SK-N-SH (cell line): ENCODE results near the gene ELFN2. TPM values are rescaled to one million over a fixed set of nuclear protein-coding genes. Genes with fewer than 3 reads are reported as not detected.

Experiments used
- CTCF ChIA-PET: fragments of 300-600, 350-600 bp; formaldehyde crosslinking; extraction: SDS; loops from one replicate; lab custom pipeline; 2021; lab: Yijun Ruan, JAX
- POLR2A ChIA-PET: fragments of 350-600 bp; sonication (Branson Sonifier 250); formaldehyde crosslinking; extraction: SDS; loops from one replicate; lab custom pipeline; 2020; ENCODE audit warnings: antibody characterized with exemption, inconsistent platforms; lab: Yijun Ruan, JAX
- DNase-seq: peaks from one replicate; pipeline ENCODE4 v3.0.0; 2012
- H2AFZ ChIP-seq: fragments of 200-600 bp; sonication (generic); 2 replicates; pipeline ENCODE4 v1.8.1; 2016; ENCODE audit warnings: antibody characterized with exemption, mild to moderate bottlenecking, low read depth
- H3F3A ChIP-seq: fragments of 200-600 bp; sonication (generic); replicated peaks from 2 replicates; pipeline ENCODE3; 2016; ENCODE audit warnings: antibody characterized with exemption, mild to moderate bottlenecking; ENCODE audit not compliant: insufficient read depth
- H3K27ac ChIP-seq, 2 experiments: fragments of 200-500 bp in 1 of 2; fragments of 200-600 bp in 1 of 2; sonication (Bioruptor generic) in 1 of 2; sonication (generic), shearing (Covaris generic) in 1 of 2; 2 replicates each; pipeline versions ENCODE4 v1.5.1 to v1.6.1; 2014 to 2016; ENCODE audit warnings: low read depth in 2 of 2, inconsistent platforms in 1 of 2, low read length in 1 of 2, mild to moderate bottlenecking in 1 of 2, mixed read lengths in 1 of 2
- H3K27me3 ChIP-seq: fragments of 200-600 bp; sonication (generic), shearing (Covaris generic); 2 replicates; pipeline ENCODE4 v1.6.1; 2016; ENCODE audit warnings: mixed run types; ENCODE audit not compliant: insufficient read depth
- H3K36me3 ChIP-seq, 2 experiments: fragments of 200-500 bp in 1 of 2; fragments of 200-600 bp in 1 of 2; sonication (Bioruptor generic) in 1 of 2; sonication (generic) in 1 of 2; replicated peaks in 1 of 2; 2 replicates each; pipeline versions ENCODE3 to v1.5.1; 2014 to 2016; ENCODE audit warnings: low read length in 1 of 2, mild to moderate bottlenecking in 1 of 2; ENCODE audit not compliant: insufficient read depth in 2 of 2, control insufficient read depth in 1 of 2
- H3K4me1 ChIP-seq, 2 experiments: fragments of 200-500 bp in 1 of 2; fragments of 200-600 bp in 1 of 2; sonication (Bioruptor generic) in 1 of 2; sonication (generic), shearing (Covaris generic) in 1 of 2; 2 replicates each; pipeline versions ENCODE4 v1.5.1 to v1.6.1; 2014 to 2016; ENCODE audit warnings: low read depth in 1 of 2, low read length in 1 of 2, mixed run types in 1 of 2; ENCODE audit not compliant: insufficient read depth in 2 of 2, control insufficient read depth in 1 of 2
- H3K4me2 ChIP-seq: fragments of 200-600 bp; sonication (generic), shearing (Covaris generic); 2 replicates; pipeline ENCODE4 v1.6.1; 2017; ENCODE audit warnings: mixed run types
- H3K4me3 ChIP-seq, 2 experiments: fragments of 200-500 bp in 1 of 2; fragments of 200-600 bp in 1 of 2; sonication (Bioruptor generic) in 1 of 2; sonication (generic), shearing (Covaris generic) in 1 of 2; 2 replicates each; pipeline versions ENCODE4 v1.5.1 to v1.8.1; 2014 to 2016; ENCODE audit warnings: low read depth in 2 of 2, inconsistent platforms in 1 of 2, low read length in 1 of 2, mild to moderate bottlenecking in 1 of 2, mixed read lengths in 1 of 2, moderate library complexity in 1 of 2
- H3K79me2 ChIP-seq: fragments of 200-600 bp; sonication (generic); 2 replicates; pipeline ENCODE4 v1.8.1; 2017; ENCODE audit warnings: mild to moderate bottlenecking; ENCODE audit not compliant: insufficient read depth
- H3K9ac ChIP-seq: fragments of 200-600 bp; sonication (generic); 2 replicates; pipeline ENCODE4 v1.6.1; 2017; ENCODE audit warnings: mixed run types
- H3K9me2 ChIP-seq: fragments of 200-600 bp; sonication (generic); 2 replicates; pipeline ENCODE4 v1.6.1; 2017; ENCODE audit warnings: mixed run types
- H3K9me3 ChIP-seq: fragments of 200-600 bp; sonication (generic); 2 replicates; pipeline ENCODE4 v1.6.1; 2017; ENCODE audit warnings: mixed run types, mild to moderate bottlenecking, moderate library complexity
- H4K20me1 ChIP-seq: fragments of 200-600 bp; sonication (generic); 2 replicates; pipeline ENCODE4 v1.6.1; 2017; ENCODE audit warnings: mild to moderate bottlenecking, mixed run types; ENCODE audit not compliant: insufficient read depth
- CHD2 ChIP-seq: fragments of 150-350 bp; IDR thresholded peaks from 2 replicates; pipeline ENCODE4 v1.6.1; 2018; ENCODE audit warnings: low read length; ENCODE audit not compliant: partially characterized antibody
- EP300 ChIP-seq, 2 experiments: IDR thresholded peaks; 2 replicates each; pipeline versions ENCODE4 v1.4.0 to v1.6.1; 2012; ENCODE audit warnings: borderline replicate concordance in 1 of 2, low read depth in 1 of 2, low read length in 1 of 2
- FOXJ3 ChIP-seq: sonication (generic); formaldehyde crosslinking; IDR thresholded peaks from 2 replicates; pipeline ENCODE4 v1.5.1; 2020; ENCODE audit warnings: mild to moderate bottlenecking, missing genetic modification reagents
- FOXM1 ChIP-seq: IDR thresholded peaks from 2 replicates; pipeline ENCODE4 v1.4.0; 2012; ENCODE audit warnings: low read depth, mild to moderate bottlenecking
- GATA2 ChIP-seq: sonication (generic); formaldehyde crosslinking; IDR thresholded peaks from 2 replicates; pipeline ENCODE4 v1.5.0; 2020; ENCODE audit warnings: mild to moderate bottlenecking, missing genetic modification reagents
- JUND ChIP-seq: IDR thresholded peaks from 2 replicates; pipeline ENCODE4 v1.4.0; 2012
- MEF2A ChIP-seq: IDR thresholded peaks from 2 replicates; pipeline ENCODE4 v1.4.0; 2012; ENCODE audit warnings: low read depth, borderline replicate concordance
- NRF1 ChIP-seq: IDR thresholded peaks from 2 replicates; pipeline ENCODE4 v1.6.1; 2012; ENCODE audit warnings: low read depth, mild to moderate bottlenecking, low read length
- PBX3 ChIP-seq: IDR thresholded peaks from 2 replicates; pipeline ENCODE4; 2012
- POLR2AphosphoS5 ChIP-seq: IDR thresholded peaks from 2 replicates; pipeline ENCODE4 v1.6.1; 2012; ENCODE audit warnings: low read depth, low read length
- RCOR1 ChIP-seq: fragments of 150-350 bp; IDR thresholded peaks from 2 replicates; pipeline ENCODE4 v1.6.1; 2017; ENCODE audit warnings: antibody characterized with exemption, low read length
- RFX5 ChIP-seq: IDR thresholded peaks from 2 replicates; pipeline ENCODE4 v1.6.1; 2012; ENCODE audit warnings: mild to moderate bottlenecking, improper control_type of control experiment, low read length
- RXRA ChIP-seq: IDR thresholded peaks from 2 replicates; pipeline ENCODE4 v1.4.0; 2012; ENCODE audit warnings: low read depth, mild to moderate bottlenecking, borderline replicate concordance
- SMC3 ChIP-seq: IDR thresholded peaks from 2 replicates; pipeline ENCODE4 v1.6.1; 2012; ENCODE audit warnings: low read depth, low read length, improper control_type of control experiment
- TAF1 ChIP-seq: IDR thresholded peaks from 2 replicates; pipeline ENCODE4 v1.6.1; 2012; ENCODE audit warnings: low read depth, mild to moderate bottlenecking, low read length, moderate library complexity, borderline replicate concordance
- TCF12 ChIP-seq: IDR thresholded peaks from 2 replicates; pipeline ENCODE4 v1.4.0; 2012
- TEAD4 ChIP-seq: IDR thresholded peaks from 2 replicates; pipeline ENCODE4 v1.4.0; 2012; ENCODE audit warnings: mild to moderate bottlenecking, borderline replicate concordance; ENCODE audit not compliant: insufficient read depth
- WGBS: methylation state at CpG from one replicate; pipeline ENCODE4 v1.1.6; 2017; ENCODE audit warnings: low lambda C conversion rate; 5-methylcytosine and 5-hydroxymethylcytosine counted together
- polyA plus RNA-seq, 3 experiments: library from polyadenylated mRNA; depleted of rRNA; stranded (reverse); fragments of >200 nt; gene quantifications; 2 replicates each; pipeline ENCODE4 v1.2.3, GENCODE V29; 2012
- TF ChIP-seq, protein P1 (sequence below): IDR thresholded peaks from 2 replicates; pipeline ENCODE4 v1.4.0; 2012; ENCODE audit warnings: low read depth, borderline replicate concordance
- TF ChIP-seq, protein P2 (sequence below): fragments of 150-350 bp; IDR thresholded peaks from 2 replicates; pipeline ENCODE4 v1.6.1; 2017; ENCODE audit warnings: antibody characterized with exemption, low read length, low read depth, borderline replicate concordance
- TF ChIP-seq, protein P3 (sequence below): IDR thresholded peaks from 2 replicates; pipeline ENCODE4 v1.4.0; 2012; ENCODE audit warnings: low read depth

Gene ELFN2
- polyA plus RNA-seq, 1 of the 3 experiments (the other 2 are of a cell fraction) = 2.8 TPM

GRCh38 chr22:37435970-37436603 is 8.8 kb upstream of the ELFN2 start:
- CTCF ChIA-PET = interaction anchor here (0.7 to 7.6 kb wide), 3 partner anchors 8 to 118 kb away, joined by 3 to 57 read pairs (median 9); partner anchors contain the start of gene ELFN2
- H4K20me1 ChIP-seq = no peaks in the 10 kb centered on the region

More at GRCh38 chr22:37435970-37436603, 8.8 kb upstream of the ELFN2 start:
- DNase-seq = no peak
- Histone ChIP-seq H3K4me2 (no peak overlapping the region), H3K27me3 (no peaks in the 10 kb centered on the region)
- 82% methylated on average over 5 of the region's 5 CpGs for WGBS
- TF ChIP-seq SMC3 (no peak), MEF2A (no peak), POLR2AphosphoS5 (no peak), EP300 (IDR thresholded peaks at IDR 0.05; ENCODE audit: borderline replicate concordance in 1 of 2, low read depth in 1 of 2, low read length in 1 of 2) (no peak), FOXM1 (no peak), RFX5 (no peak), JUND (no peak), TAF1 (no peak), NRF1 (no peak), GATA2 (CRISPR knock-in tag) (no peak), CHD2 (no peak), RCOR1 (no peak), PBX3 (no peak), TCF12 (no peak), FOXJ3 (no peak), TEAD4 (no peak), RXRA (no peak)
- TF ChIP-seq, protein P1, sequence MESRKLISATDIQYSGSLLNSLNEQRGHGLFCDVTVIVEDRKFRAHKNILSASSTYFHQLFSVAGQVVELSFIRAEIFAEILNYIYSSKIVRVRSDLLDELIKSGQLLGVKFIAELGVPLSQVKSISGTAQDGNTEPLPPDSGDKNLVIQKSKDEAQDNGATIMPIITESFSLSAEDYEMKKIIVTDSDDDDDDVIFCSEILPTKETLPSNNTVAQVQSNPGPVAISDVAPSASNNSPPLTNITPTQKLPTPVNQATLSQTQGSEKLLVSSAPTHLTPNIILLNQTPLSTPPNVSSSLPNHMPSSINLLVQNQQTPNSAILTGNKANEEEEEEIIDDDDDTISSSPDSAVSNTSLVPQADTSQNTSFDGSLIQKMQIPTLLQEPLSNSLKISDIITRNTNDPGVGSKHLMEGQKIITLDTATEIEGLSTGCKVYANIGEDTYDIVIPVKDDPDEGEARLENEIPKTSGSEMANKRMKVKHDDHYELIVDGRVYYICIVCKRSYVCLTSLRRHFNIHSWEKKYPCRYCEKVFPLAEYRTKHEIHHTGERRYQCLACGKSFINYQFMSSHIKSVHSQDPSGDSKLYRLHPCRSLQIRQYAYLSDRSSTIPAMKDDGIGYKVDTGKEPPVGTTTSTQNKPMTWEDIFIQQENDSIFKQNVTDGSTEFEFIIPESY = no peak
- TF ChIP-seq, protein P2, sequence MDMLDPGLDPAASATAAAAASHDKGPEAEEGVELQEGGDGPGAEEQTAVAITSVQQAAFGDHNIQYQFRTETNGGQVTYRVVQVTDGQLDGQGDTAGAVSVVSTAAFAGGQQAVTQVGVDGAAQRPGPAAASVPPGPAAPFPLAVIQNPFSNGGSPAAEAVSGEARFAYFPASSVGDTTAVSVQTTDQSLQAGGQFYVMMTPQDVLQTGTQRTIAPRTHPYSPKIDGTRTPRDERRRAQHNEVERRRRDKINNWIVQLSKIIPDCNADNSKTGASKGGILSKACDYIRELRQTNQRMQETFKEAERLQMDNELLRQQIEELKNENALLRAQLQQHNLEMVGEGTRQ = no peak
- TF ChIP-seq, protein P3, sequence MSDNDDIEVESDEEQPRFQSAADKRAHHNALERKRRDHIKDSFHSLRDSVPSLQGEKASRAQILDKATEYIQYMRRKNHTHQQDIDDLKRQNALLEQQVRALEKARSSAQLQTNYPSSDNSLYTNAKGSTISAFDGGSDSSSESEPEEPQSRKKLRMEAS = no peak
- TF ChIP-seq, all 33 proteins: peak for 0
- Histone ChIP-seq H3K9ac (no peak overlapping the region), H3K4me3 (no peak overlapping the region), H3K27ac (no peak overlapping the region), H3K9me3 (peaks cover 5% of the 10 kb centered on the region; the same call in 1 of the 2 replicates), H3K9me2 (no peaks in the 10 kb centered on the region), H3K79me2 (no peaks in the 10 kb centered on the region), H3F3A (peaks cover 20% of the 10 kb centered on the region), H2AFZ (no peak overlapping the region), H3K36me3 (no peaks in the 10 kb centered on the region), H3K4me1 (no peaks in the 10 kb centered on the region; a peak in 1 of 4 replicates)
- POLR2A ChIA-PET = no interaction called here
